SKM-1 treated with dmso at 0.1 percent for 144 hours (cell line): ENCODE data around the gene LARGE1.

Experiments used
- DNase-seq: peaks from one replicate; lab custom pipeline; 2025; ENCODE audit not compliant: unreplicated experiment; lab: John Stamatoyannopoulos, UW

Gene LARGE1

GRCh38 chr22:33605666-33606065 is 314.6 kb downstream of the LARGE1 start:
- DNase-seq, result no peak

- no peak for DNase-seq
These were observed 315.1 kb downstream of the LARGE1 start for GRCh38 chr22:33605221-33605620.

GRCh38 chr22:33601062-33601461 is 319.2 kb downstream of the LARGE1 start:
- no peak for DNase-seq

GRCh38 chr22:33600595-33600994 is 319.7 kb downstream of the LARGE1 start:
- DNase-seq, result no peak

- no peak for DNase-seq
These were observed 320.2 kb downstream of the LARGE1 start for GRCh38 chr22:33600113-33600512.

GRCh38 chr22:33599596-33599995 is 320.7 kb downstream of the LARGE1 start:
- DNase-seq, result no peak

GRCh38 chr22:33598821-33599220 is 321.5 kb downstream of the LARGE1 start:
- no peak for DNase-seq

GRCh38 chr22:33597274-33597985 is 322.8 kb downstream of the LARGE1 start:
- no peak for DNase-seq

GRCh38 chr22:33593818-33594217 is 326.5 kb downstream of the LARGE1 start:
- DNase-seq, result no peak

- no peak for DNase-seq
These were observed 328.3 kb downstream of the LARGE1 start for GRCh38 chr22:33591946-33592345.

GRCh38 chr22:33589297-33589696 is 331.0 kb downstream of the LARGE1 start:
- DNase-seq, result no peak

- DNase-seq, result no peak
These were observed 331.4 kb downstream of the LARGE1 start for GRCh38 chr22:33588860-33589259.

- DNase-seq, result no peak
These were observed 336.1 kb downstream of the LARGE1 start for GRCh38 chr22:33584152-33584551.

- no peak for DNase-seq
These were observed 337.4 kb downstream of the LARGE1 start for GRCh38 chr22:33582822-33583400.

GRCh38 chr22:33580310-33580709 is 340.0 kb downstream of the LARGE1 start:
- DNase-seq, result no peak

GRCh38 chr22:33579448-33580093 is 340.7 kb downstream of the LARGE1 start:
- peak; percentile 3 for DNase-seq

- DNase-seq, result no peak
These were observed 341.5 kb downstream of the LARGE1 start for GRCh38 chr22:33578752-33579151.

GRCh38 chr22:33577862-33578411 is 342.3 kb downstream of the LARGE1 start:
- DNase-seq, result no peak

- no peak for DNase-seq
These were observed 344.1 kb downstream of the LARGE1 start for GRCh38 chr22:33576205-33576604.

GRCh38 chr22:33575771-33576170 is 344.5 kb downstream of the LARGE1 start:
- DNase-seq, result no peak

GRCh38 chr22:33575041-33575440 is 345.2 kb downstream of the LARGE1 start:
- DNase-seq, result no peak

- no peak for DNase-seq
These were observed 346.8 kb downstream of the LARGE1 start for GRCh38 chr22:33573479-33573878.
